ENCODE data around the gene TBC1D9B.

The TBC1D9B gene

DNA sequence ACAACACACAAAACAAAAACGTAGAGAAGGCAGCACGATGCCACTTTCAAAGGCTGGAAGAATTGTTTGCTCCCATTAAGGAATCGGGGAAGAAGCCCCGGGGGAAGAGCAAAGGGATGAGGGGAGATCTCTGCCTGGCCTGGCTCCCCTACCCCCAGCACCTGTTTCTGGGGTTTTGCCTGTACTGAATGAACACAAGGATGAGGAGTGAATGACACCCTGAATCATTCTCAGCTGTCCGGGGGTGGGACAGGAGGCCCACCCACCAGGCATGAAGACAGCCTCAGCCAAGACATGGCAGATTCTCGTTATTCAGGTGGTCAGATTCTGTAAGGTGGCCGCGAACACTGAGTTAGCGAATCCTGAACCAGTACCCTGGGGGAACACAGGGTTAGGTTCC lies 7.5 kb downstream of the TBC1D9B start:
- no peaks in the 10 kb centered on the region for H3K4me1 ChIP-seq (ENCODE audit: control insufficient read depth, insufficient read depth, low read length)
- no peak overlapping the region for H3K27ac ChIP-seq (ENCODE audit: insufficient read depth, low read depth, low read length, poor library complexity, severe bottlenecking)
- no peak overlapping the region for H3K4me3 ChIP-seq (ENCODE audit: insufficient read depth, low read depth, low read length)
- WGBS, 2 experiments, result 86 to 88% methylated on average over 9 of the region's 9 CpGs
- no peaks in the 10 kb centered on the region for H3K9me3 ChIP-seq (ENCODE audit: control insufficient read depth, low read length)
- no peaks in the 10 kb centered on the region for H3K27me3 ChIP-seq (ENCODE audit: control insufficient read depth, insufficient read depth, low read length, poor library complexity, severe bottlenecking)
- peaks cover 37% of the 10 kb centered on the region for H3K36me3 ChIP-seq (ENCODE audit: control insufficient read depth, insufficient read depth, low read length)

DNA sequence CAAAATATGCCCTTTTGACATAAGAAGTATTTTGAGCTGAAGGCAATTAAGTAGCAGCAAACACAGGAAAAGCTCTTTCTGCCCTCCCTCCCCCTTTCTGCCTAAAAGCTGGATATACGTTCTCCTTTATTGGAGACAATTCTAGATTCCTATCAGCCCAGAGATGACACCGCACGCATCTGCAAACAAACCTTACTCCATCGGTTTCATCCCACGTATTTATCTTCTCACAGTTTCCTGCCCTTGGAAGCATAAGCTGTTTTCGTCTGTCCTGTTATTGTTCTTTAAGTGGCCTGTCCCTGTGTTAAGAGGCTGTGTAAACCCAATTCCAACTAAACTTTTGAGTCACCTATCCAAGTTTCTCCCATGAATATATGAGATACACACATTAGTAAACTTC lies 11.8 kb downstream of the TBC1D9B start:
- Histone ChIP-seq H3K4me3 (ENCODE audit: insufficient read depth, low read depth, low read length) (no peak overlapping the region), H3K4me1 (ENCODE audit: control insufficient read depth, insufficient read depth, low read length) (no peaks in the 10 kb centered on the region), H3K27ac (ENCODE audit: insufficient read depth, low read depth, low read length, poor library complexity, severe bottlenecking) (no peak overlapping the region), H3K36me3 (ENCODE audit: control insufficient read depth, insufficient read depth, low read length) (peaks cover 31% of the 10 kb centered on the region), H3K9me3 (ENCODE audit: control insufficient read depth, low read length) (no peaks in the 10 kb centered on the region), H3K27me3 (ENCODE audit: control insufficient read depth, insufficient read depth, low read length, poor library complexity, severe bottlenecking) (no peaks in the 10 kb centered on the region)
- 94 to 95% methylated on average over 6 of the region's 6 CpGs for WGBS, 2 experiments

DNA sequence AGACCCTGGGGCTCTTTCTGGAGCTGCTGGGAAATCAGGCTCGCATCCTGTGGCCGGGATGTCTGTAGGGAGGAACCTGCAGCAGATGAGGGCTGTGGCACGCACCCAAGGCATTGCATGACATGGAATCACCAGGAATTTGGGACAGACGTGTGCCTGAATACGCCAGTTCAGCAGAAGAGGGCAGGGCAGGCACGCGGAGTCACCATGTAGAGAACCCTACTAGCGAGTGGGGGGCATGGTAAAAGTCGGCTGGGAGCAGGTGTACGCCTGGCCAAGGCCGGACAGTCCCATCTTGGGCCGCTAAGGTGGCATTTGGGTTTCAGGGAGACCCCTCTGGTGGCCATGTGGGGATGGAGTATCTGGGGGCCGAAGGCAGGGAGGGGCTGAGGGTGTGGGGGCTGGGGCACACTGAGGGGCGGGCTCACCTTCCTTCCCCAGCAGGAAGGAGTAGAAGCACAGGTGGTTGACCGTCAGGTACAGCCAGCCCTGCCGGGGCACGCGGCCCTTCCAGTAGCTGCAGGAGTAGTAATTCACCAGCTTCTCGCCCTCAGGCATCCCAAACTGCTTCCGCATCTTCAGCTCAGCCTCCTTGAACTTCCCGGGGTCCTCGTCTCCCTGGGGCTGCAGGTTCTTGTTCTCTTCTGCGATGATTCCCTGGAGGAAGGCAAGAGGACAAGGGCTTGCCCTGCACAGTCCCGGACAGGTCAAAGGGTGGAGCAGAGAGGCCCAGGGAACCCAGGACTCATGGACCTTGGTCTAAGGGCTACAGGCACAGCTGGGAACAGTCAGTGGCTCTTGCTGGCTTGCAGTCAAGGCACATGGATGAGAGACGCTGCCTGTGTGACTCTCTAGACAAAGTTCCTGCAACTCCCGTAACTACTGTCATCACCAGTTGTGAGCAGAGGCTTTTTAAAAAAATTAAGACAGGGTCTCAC lies 13.5 kb downstream of the TBC1D9B start:
- H3K27ac ChIP-seq (ENCODE audit: insufficient read depth, low read depth, low read length, poor library complexity, severe bottlenecking), result no peak overlapping the region
- peaks cover 41% of the 10 kb centered on the region for H3K36me3 ChIP-seq (ENCODE audit: control insufficient read depth, insufficient read depth, low read length)
- no peak overlapping the region for H3K4me3 ChIP-seq (ENCODE audit: insufficient read depth, low read depth, low read length)
- no peaks in the 10 kb centered on the region for H3K9me3 ChIP-seq (ENCODE audit: control insufficient read depth, low read length)
- H3K27me3 ChIP-seq (ENCODE audit: control insufficient read depth, insufficient read depth, low read length, poor library complexity, severe bottlenecking), result no peaks in the 10 kb centered on the region
- 92 to 94% methylated on average over 26 of the region's 26 CpGs for WGBS, 2 experiments
- H3K4me1 ChIP-seq (ENCODE audit: control insufficient read depth, insufficient read depth, low read length), result no peaks in the 10 kb centered on the region

DNA sequence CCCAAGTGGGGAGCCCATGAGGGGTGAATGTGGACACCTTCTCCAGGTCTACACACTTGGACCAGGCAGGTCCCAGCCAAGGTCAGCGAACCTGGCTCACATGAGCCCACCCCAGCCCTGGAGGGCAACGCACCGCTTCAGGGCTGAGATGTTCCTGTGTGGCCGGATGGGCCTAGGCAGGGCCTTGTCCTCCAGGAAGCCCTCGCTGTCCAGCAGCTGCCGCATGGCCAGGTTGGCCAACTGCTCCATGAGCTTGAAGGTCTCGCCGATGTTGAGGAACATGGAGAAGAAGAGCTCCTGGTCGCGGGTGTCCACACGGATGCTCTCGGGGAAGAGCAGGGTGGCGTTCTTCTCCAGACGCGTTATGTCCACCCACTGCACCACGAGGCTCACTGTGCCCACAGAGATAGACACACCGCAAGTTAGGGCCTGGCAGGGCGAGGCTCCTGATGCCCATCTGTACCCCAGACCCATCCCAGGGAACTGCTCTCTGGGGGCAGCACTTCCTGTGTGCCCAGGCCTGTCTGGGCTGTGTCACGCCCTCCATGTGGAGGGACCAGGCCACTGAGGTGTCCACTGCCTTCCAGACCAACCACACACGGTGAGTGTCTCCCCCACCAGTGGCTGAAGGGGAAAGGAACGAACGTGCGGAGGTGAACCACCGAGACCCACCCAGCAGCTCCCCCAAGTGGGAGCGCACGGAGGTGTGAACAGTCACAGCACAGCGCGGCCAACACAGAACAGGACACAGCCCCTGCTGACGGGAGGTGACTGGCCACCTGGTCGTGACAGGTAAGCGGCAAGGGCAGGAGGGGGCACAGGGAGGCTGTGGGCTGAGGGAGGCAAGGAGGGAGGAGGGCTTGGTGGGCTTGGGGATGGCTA lies 14.4 kb downstream of the TBC1D9B start:
- Histone ChIP-seq H3K36me3 (ENCODE audit: control insufficient read depth, insufficient read depth, low read length) (peaks cover 41% of the 10 kb centered on the region), H3K4me1 (ENCODE audit: control insufficient read depth, insufficient read depth, low read length) (no peaks in the 10 kb centered on the region), H3K27ac (ENCODE audit: insufficient read depth, low read depth, low read length, poor library complexity, severe bottlenecking) (no peak overlapping the region), H3K27me3 (ENCODE audit: control insufficient read depth, insufficient read depth, low read length, poor library complexity, severe bottlenecking) (no peaks in the 10 kb centered on the region), H3K9me3 (ENCODE audit: control insufficient read depth, low read length) (no peaks in the 10 kb centered on the region), H3K4me3 (ENCODE audit: insufficient read depth, low read depth, low read length) (no peak overlapping the region)
- WGBS, 2 experiments, result 94 to 95% methylated on average over 31 of the region's 31 CpGs

DNA sequence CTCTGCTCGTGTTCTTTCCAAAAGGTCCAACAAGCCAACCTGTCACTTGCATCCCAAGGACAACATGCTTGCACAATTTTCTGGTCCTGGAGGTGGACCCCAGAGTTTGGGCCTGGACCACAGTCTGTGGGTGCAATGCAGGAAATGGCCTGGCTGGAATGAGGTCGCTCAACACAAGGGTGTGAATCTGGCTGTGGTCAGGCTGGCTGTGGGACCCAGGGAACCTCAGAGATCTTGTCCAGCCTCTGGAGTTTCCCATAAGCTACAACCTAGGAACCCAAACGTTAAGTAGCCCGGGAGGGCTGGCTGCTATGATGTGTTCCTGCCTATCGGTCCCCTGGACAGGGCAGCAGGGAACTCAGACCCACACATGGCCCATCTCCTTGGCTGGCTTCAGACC lies 15.4 kb downstream of the TBC1D9B start:
- H3K27me3 ChIP-seq (ENCODE audit: control insufficient read depth, insufficient read depth, low read length, poor library complexity, severe bottlenecking), result no peaks in the 10 kb centered on the region
- WGBS, 2 experiments, result 94% methylated on average over 5 of the region's 5 CpGs
- H3K9me3 ChIP-seq (ENCODE audit: control insufficient read depth, low read length), result no peaks in the 10 kb centered on the region
- peaks cover 46% of the 10 kb centered on the region for H3K36me3 ChIP-seq (ENCODE audit: control insufficient read depth, insufficient read depth, low read length)
- no peak overlapping the region for H3K4me3 ChIP-seq (ENCODE audit: insufficient read depth, low read depth, low read length)
- H3K27ac ChIP-seq (ENCODE audit: insufficient read depth, low read depth, low read length, poor library complexity, severe bottlenecking), result no peak overlapping the region
- no peaks in the 10 kb centered on the region for H3K4me1 ChIP-seq (ENCODE audit: control insufficient read depth, insufficient read depth, low read length)

DNA sequence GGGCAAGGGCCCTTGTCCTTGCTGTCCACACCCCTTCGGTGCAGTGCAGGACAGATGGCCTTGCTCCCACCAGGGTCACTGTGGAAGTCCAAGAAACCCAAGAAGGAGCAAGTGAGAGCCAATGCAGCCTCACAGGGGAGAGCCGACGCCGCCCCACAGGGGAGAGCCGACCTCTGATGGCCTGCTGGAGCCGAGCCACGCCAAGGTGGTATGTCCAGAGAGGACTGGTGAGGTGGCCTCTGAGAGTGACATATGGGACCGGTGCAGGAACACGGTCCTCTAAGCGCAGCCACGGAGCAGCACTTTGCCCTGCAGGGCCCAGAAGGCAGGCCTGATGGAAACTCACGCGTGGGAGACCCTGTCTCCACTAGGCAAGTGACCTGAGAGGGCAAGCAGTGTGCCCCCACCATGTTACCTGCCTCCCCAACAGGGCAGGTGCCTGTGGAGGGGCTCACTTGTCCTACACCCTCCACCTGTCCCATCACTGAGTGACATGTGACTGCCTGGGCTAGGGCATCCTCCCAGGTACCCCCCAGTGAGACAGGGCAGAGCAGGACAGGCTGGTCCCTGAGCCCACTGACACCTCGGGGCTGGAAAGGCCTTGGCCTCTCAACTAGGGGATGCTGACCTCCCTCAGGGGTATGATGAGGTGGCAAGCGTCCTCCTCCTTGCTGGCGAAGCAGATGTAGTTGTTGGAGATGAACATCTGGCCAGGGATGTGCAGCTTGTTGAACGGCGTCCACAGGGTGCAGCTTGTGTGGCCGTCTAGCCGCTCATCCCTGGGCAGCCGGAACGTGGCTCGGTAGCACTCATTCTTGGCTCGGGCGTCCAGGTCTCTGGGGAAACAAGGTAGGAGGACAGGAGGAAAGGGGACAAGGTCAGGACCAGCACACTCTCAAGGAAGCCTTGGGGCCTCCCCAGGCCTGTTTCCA lies 16.7 kb downstream of the TBC1D9B start:
- Histone ChIP-seq H3K9me3 (ENCODE audit: control insufficient read depth, low read length) (no peaks in the 10 kb centered on the region), H3K27me3 (ENCODE audit: control insufficient read depth, insufficient read depth, low read length, poor library complexity, severe bottlenecking) (no peaks in the 10 kb centered on the region), H3K27ac (ENCODE audit: insufficient read depth, low read depth, low read length, poor library complexity, severe bottlenecking) (no peak overlapping the region), H3K4me3 (ENCODE audit: insufficient read depth, low read depth, low read length) (no peak overlapping the region), H3K36me3 (ENCODE audit: control insufficient read depth, insufficient read depth, low read length) (peaks cover 46% of the 10 kb centered on the region), H3K4me1 (ENCODE audit: control insufficient read depth, insufficient read depth, low read length) (no peaks in the 10 kb centered on the region)
- 95% methylated on average over 25 of the region's 25 CpGs for WGBS, 2 experiments

DNA sequence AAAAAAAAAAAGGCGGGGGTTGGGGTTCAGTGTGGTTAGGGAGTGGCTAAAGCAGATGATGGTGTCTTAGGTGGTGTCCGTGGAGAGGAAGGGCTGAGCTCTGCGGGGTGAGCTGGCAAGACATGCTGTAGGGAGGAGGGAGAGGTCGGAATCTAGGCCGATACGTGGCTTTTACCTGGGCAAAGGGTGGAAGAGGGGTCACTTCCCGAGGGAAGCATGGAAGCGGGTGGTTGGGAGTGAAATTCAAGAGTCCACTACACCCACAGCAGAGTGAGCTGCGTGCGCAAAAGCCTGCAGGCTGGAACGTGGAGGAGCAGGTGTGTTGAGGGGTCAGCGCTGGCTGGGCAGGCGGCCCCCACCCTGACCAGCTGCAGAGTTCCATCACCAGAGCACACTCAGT lies 17.8 kb downstream of the TBC1D9B start:
- Histone ChIP-seq H3K4me1 (ENCODE audit: control insufficient read depth, insufficient read depth, low read length) (no peaks in the 10 kb centered on the region), H3K9me3 (ENCODE audit: control insufficient read depth, low read length) (no peaks in the 10 kb centered on the region), H3K36me3 (ENCODE audit: control insufficient read depth, insufficient read depth, low read length) (peaks cover 56% of the 10 kb centered on the region), H3K27me3 (ENCODE audit: control insufficient read depth, insufficient read depth, low read length, poor library complexity, severe bottlenecking) (no peaks in the 10 kb centered on the region), H3K4me3 (ENCODE audit: insufficient read depth, low read depth, low read length) (no peak overlapping the region), H3K27ac (ENCODE audit: insufficient read depth, low read depth, low read length, poor library complexity, severe bottlenecking) (no peak overlapping the region)
- WGBS, 2 experiments, result 95 to 96% methylated on average over 13 of the region's 13 CpGs

DNA sequence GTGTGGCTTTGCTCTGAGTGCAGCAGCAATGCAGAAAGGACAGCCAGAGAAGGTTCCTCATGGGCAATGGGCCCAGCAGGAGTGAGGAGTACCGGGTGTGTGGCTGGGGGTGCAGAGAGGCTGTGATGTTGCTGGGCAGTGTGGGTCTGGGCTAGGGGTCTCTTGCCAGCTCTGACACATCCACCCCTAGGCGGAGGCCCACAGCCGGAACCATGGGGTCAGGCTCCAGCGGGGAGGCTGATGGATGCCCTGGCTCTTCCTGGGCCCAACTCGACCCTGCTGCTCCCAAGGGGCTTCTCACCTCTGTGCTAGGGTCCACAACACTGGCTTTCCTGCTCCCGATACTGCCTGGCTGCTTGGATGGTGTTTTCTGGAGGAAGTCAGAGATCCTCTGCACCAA lies 19.9 kb downstream of the TBC1D9B start:
- H3K9me3 ChIP-seq (ENCODE audit: control insufficient read depth, low read length), result no peaks in the 10 kb centered on the region
- H3K4me1 ChIP-seq (ENCODE audit: control insufficient read depth, insufficient read depth, low read length), result no peaks in the 10 kb centered on the region
- no peak overlapping the region for H3K27ac ChIP-seq (ENCODE audit: insufficient read depth, low read depth, low read length, poor library complexity, severe bottlenecking)
- H3K27me3 ChIP-seq (ENCODE audit: control insufficient read depth, insufficient read depth, low read length, poor library complexity, severe bottlenecking), result no peaks in the 10 kb centered on the region
- H3K4me3 ChIP-seq (ENCODE audit: insufficient read depth, low read depth, low read length), result no peak overlapping the region
- peaks cover 72% of the 10 kb centered on the region for H3K36me3 ChIP-seq (ENCODE audit: control insufficient read depth, insufficient read depth, low read length)
- WGBS, 2 experiments, result 97 to 98% methylated on average over 6 of the region's 6 CpGs

DNA sequence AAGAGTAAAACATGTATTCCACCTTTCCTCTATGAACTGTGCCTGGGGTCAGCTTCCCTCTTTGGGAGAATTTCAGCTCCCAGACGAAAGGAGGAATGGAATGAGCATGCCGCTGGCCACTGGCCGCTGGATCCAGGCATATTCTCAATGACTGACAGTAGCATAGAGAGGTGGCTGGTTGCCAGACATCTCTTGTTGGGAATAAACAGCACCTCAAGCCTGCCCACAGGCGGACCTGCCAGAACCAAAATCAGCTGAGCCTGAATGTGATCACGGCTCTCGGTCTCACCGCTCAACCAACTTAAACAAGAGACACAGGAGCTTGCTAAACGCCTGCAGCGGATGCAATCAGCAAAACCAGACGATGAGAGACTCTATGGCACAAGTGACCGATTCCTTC lies 20.6 kb downstream of the TBC1D9B start:
- no peaks in the 10 kb centered on the region for H3K9me3 ChIP-seq (ENCODE audit: control insufficient read depth, low read length)
- no peaks in the 10 kb centered on the region for H3K27me3 ChIP-seq (ENCODE audit: control insufficient read depth, insufficient read depth, low read length, poor library complexity, severe bottlenecking)
- H3K4me1 ChIP-seq (ENCODE audit: control insufficient read depth, insufficient read depth, low read length), result no peaks in the 10 kb centered on the region
- WGBS, 2 experiments, result 95 to 98% methylated on average over 11 of the region's 11 CpGs
- H3K4me3 ChIP-seq (ENCODE audit: insufficient read depth, low read depth, low read length), result no peak overlapping the region
- H3K36me3 ChIP-seq (ENCODE audit: control insufficient read depth, insufficient read depth, low read length), result peaks cover 69% of the 10 kb centered on the region
- no peak overlapping the region for H3K27ac ChIP-seq (ENCODE audit: insufficient read depth, low read depth, low read length, poor library complexity, severe bottlenecking)
